ENCODE results near the gene DFFB. TPM values are rescaled to one million over a fixed set of nuclear protein-coding genes. Genes with fewer than 3 reads are reported as not detected.

DFFB gene
- total RNA-seq, 1 experiment from 2014 or later, result 4.8 TPM

GRCh38 chr1:3831689-3832088 lies 25.6 kb upstream of the DFFB start:
- intact Hi-C loops (cut with micrococcal nuclease), result no loop called here
- no peaks in the 10 kb centered on the region for H3K9me3 Mint-ChIP-seq (ENCODE audit: unreplicated experiment)
- DNase-seq (ENCODE audit: unreplicated experiment), result no peak
- ChIA-PET POLR2A (no interaction called here), CTCF (no interaction called here)
- H3K4me1 Mint-ChIP-seq (ENCODE audit: insufficient read depth, unreplicated experiment), result no peaks in the 10 kb centered on the region
- TF ChIP-seq CTCF (IDR thresholded peaks at IDR 0.05; ENCODE audit: unreplicated experiment), result no peak
- H3K36me3 Mint-ChIP-seq (ENCODE audit: insufficient read depth, unreplicated experiment), result peaks cover 89% of the 10 kb centered on the region
- no peaks in the 10 kb centered on the region for H3K27me3 Mint-ChIP-seq (ENCODE audit: insufficient read depth, unreplicated experiment)
- no peak overlapping the region for H3K4me3 Mint-ChIP-seq (ENCODE audit: unreplicated experiment)
- no peak overlapping the region for H3K27ac Mint-ChIP-seq (ENCODE audit: low read depth, unreplicated experiment)
- no TSS peak for BruUV-seq (replicated peaks)

DNA sequence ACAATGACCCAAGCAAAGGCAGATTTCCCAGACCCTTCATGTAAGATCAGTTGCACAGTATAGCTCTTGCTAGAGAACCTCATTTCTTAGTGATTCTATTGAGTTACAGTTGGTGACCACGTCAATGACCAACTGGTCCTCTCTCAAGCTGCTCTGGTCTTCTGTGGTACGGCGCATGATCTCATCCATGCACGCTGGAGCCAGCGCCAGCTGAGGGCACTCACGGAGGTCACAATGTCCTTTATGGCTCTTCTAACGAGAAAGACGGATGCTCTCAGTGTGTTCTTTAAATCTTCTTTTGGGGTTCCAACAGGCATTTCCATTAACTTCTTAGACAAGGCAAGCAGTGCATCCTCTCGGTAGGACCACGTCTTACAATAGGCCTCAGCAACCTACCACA lies 22.6 kb upstream of the DFFB start:
- Mint-ChIP-seq H3K27me3 (ENCODE audit: insufficient read depth, unreplicated experiment) (no peaks in the 10 kb centered on the region), H3K4me1 (ENCODE audit: insufficient read depth, unreplicated experiment) (no peaks in the 10 kb centered on the region), H3K27ac (ENCODE audit: low read depth, unreplicated experiment) (no peak overlapping the region), H3K9me3 (ENCODE audit: unreplicated experiment) (no peaks in the 10 kb centered on the region), H3K36me3 (ENCODE audit: insufficient read depth, unreplicated experiment) (peaks cover 94% of the 10 kb centered on the region), H3K4me3 (ENCODE audit: unreplicated experiment) (no peak overlapping the region)
- intact Hi-C loops (cut with micrococcal nuclease), result no loop called here
- ChIA-PET POLR2A (no interaction called here), CTCF (no interaction called here)
- no TSS peak for BruUV-seq (replicated peaks)
- no peak for TF ChIP-seq CTCF (IDR thresholded peaks at IDR 0.05; ENCODE audit: unreplicated experiment)
- no peak for DNase-seq (ENCODE audit: unreplicated experiment)

GRCh38 chr1:3836421-3836820 lies 20.9 kb upstream of the DFFB start:
- no peak for DNase-seq (ENCODE audit: unreplicated experiment)
- H3K27me3 Mint-ChIP-seq (ENCODE audit: insufficient read depth, unreplicated experiment), result no peaks in the 10 kb centered on the region
- H3K4me3 Mint-ChIP-seq (ENCODE audit: unreplicated experiment), result no peak overlapping the region
- no peaks in the 10 kb centered on the region for H3K4me1 Mint-ChIP-seq (ENCODE audit: insufficient read depth, unreplicated experiment)
- no peaks in the 10 kb centered on the region for H3K9me3 Mint-ChIP-seq (ENCODE audit: unreplicated experiment)
- no peak overlapping the region for H3K27ac Mint-ChIP-seq (ENCODE audit: low read depth, unreplicated experiment)
- POLR2A ChIA-PET, result no interaction called here
- TF ChIP-seq CTCF (IDR thresholded peaks at IDR 0.05; ENCODE audit: unreplicated experiment), result no peak
- no TSS peak for BruUV-seq (replicated peaks)
- CTCF ChIA-PET, result interaction anchor here (0.5 to 0.6 kb wide), 2 partner anchors 933 to 1883 kb away, joined by 3 to 4 read pairs; no protein-coding TSS in a partner anchor
- intact Hi-C loops (cut with micrococcal nuclease), result no loop called here
- peaks cover 86% of the 10 kb centered on the region for H3K36me3 Mint-ChIP-seq (ENCODE audit: insufficient read depth, unreplicated experiment)

DNA sequence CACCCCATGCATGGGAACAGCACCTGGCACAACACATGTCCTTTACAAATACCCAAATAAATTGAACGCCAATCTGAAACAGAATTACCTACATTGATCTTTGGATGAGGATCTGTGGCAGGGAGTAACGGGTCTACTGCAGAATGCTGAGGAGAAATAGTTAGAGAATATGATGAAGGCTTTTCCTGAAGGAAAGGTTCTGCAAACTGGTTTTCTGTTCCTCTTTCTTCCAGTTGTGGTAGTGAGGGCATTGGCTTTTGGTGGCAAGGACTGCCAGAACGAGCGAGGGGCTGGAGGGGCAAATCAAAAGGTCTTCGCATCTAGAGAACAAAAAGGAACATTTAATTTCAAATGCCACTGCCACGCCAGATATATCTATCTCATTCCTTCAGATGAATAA lies 20.1 kb upstream of the DFFB start:
- TF ChIP-seq CTCF (IDR thresholded peaks at IDR 0.05; ENCODE audit: unreplicated experiment), result no peak
- no peak for DNase-seq (ENCODE audit: unreplicated experiment)
- intact Hi-C loops (cut with micrococcal nuclease), result no loop called here
- Mint-ChIP-seq H3K4me3 (ENCODE audit: unreplicated experiment) (no peak overlapping the region), H3K4me1 (ENCODE audit: insufficient read depth, unreplicated experiment) (no peaks in the 10 kb centered on the region), H3K27ac (ENCODE audit: low read depth, unreplicated experiment) (no peak overlapping the region), H3K9me3 (ENCODE audit: unreplicated experiment) (no peaks in the 10 kb centered on the region), H3K27me3 (ENCODE audit: insufficient read depth, unreplicated experiment) (no peaks in the 10 kb centered on the region), H3K36me3 (ENCODE audit: insufficient read depth, unreplicated experiment) (peaks cover 84% of the 10 kb centered on the region)
- POLR2A ChIA-PET, result no interaction called here
- no TSS peak for BruUV-seq (replicated peaks)
- CTCF ChIA-PET, result interaction anchor here (0.6 kb wide), 1 partner anchor 11 kb away, joined by 3 read pairs; no protein-coding TSS in a partner anchor

Data from MCF 10A (cell line).